ENCODE results near the gene FGF9. TPM values are rescaled to one million over a fixed set of nuclear protein-coding genes. Genes with fewer than 3 reads are reported as not detected.

FGF9 gene
- polyA plus RNA-seq, 2 of the 4 experiments (the other 2 are of a cell fraction) = not detected

DNA sequence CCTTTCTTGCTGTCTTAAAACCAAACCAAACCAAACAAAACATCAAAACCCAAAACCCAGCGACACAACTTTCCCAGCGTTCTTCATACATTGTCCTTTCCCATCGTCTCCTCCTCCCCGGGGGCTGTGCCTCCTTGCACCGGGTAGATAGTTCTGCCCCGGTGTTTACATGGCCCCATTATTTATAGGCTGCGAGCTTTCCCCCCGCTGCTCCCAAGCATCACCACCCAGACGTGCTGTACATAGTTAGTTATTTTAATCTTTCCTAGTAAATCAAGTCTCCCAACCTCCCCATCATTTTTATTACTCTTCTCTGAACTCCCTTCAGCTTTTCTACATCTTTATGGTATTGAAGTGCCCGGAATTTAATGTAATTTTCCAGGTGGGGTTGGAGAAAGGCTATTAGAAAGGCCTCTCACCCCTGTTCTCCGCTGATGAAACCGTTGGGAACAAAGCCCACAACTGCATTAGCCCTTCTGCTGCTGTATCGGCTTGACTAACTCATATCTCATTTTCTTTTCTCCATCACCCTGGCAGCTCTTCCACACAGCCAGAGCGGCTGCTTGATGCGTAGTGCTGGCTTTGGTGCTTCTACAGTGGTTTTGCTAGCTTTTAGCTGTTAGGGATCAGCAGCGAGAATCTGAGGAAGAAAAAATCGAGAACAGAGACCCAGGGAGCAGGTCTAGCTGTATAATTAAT lies 53.1 kb downstream of the FGF9 start:
- ATAC-seq (no peak), FAIRE-seq (no peak), DNase-seq (ENCODE audit: low read depth in 1 of 2, low spot score in 1 of 2) (no peak)
- WGBS (ENCODE audit: missing lambda C conversion rate) = 32% methylated on average over 17 of the region's 17 CpGs
- no peak for TF ChIP-seq EP300 (IDR thresholded peaks at IDR 0.05)
- TF ChIP-seq, protein P1, sequence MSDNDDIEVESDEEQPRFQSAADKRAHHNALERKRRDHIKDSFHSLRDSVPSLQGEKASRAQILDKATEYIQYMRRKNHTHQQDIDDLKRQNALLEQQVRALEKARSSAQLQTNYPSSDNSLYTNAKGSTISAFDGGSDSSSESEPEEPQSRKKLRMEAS (IDR thresholded peaks at IDR 0.05) = no peak
- Histone ChIP-seq H3K4me2 (no peak overlapping the region), H3K27ac (no peak overlapping the region), H3K4me3 (no peak overlapping the region), H3K4me1 (no peaks in the 10 kb centered on the region), H3K9me3 (no peaks in the 10 kb centered on the region)
- ChIA-PET POLR2A (no interaction called here), CTCF (no interaction called here)

DNA sequence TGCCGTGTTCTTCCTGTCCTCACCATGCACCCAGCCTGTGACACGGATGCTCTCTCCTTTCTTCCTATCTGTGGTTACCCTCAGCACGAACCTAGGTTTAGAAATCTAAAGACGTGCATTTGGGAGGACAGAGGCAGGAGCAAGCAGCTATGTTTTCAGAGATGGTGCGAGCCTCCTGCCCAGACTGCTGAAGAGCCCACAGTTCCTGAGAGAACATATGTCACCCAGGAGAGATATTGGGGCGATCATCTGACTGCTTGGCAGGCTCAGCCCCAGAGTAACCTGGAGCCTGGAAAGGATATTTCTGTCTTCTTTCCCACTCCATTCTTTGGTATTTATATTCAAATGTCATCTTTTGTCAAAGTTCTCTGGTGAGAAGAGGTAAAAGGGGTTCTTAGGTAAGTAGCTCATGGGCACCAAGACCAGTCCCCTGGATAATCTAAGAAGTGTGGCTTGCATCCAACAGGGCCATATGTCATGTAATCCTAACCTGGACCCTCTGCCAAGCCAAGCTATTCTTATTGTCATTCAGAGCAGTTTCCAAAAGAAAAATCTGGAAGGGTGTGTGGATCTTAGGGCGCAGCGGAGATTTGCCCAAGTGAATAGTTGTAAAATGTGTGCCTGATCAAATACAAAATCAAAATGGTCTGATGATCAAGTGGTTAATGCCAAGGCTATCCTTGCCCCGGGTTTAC lies 59.5 kb downstream of the FGF9 start:
- no peak overlapping the region for H3K4me3 ChIP-seq
- FAIRE-seq = no peak
- no peak for ATAC-seq
- no peak overlapping the region for H3K27ac ChIP-seq
- no peaks in the 10 kb centered on the region for H3K4me1 ChIP-seq
- no peak overlapping the region for H3K4me2 ChIP-seq
- TF ChIP-seq HDAC2 (IDR thresholded peaks at IDR 0.05) = no peak
- TF ChIP-seq RNF2 (IDR thresholded peaks at IDR 0.05; ENCODE audit: borderline replicate concordance, low read depth) = no peak
- no peak for TF ChIP-seq ESRRA (IDR thresholded peaks at IDR 0.05; ENCODE audit: borderline replicate concordance, low read length)
- TF ChIP-seq NPAS2 (CRISPR knock-in tag; IDR thresholded peaks at IDR 0.05; ENCODE audit: borderline replicate concordance) = no peak
- TF ChIP-seq ZC3H11A (IDR thresholded peaks at IDR 0.05) = no peak
- no peak for TF ChIP-seq TFCP2L1 (CRISPR knock-in tag; IDR thresholded peaks at IDR 0.05)
- TF ChIP-seq CBX8 (IDR thresholded peaks at IDR 0.05) = no peak
- no peak for TF ChIP-seq ZNF302 (CRISPR knock-in tag; IDR thresholded peaks at IDR 0.05)
- no peak for TF ChIP-seq HOXB5 (CRISPR knock-in tag; IDR thresholded peaks at IDR 0.05)
- no peak for TF ChIP-seq RFX5 (IDR thresholded peaks at IDR 0.05)
- no peak for TF ChIP-seq ZFP36 (IDR thresholded peaks at IDR 0.05; ENCODE audit: borderline replicate concordance, partially characterized antibody)
- no peak for TF ChIP-seq JUN (IDR thresholded peaks at IDR 0.05)
- no peak for TF ChIP-seq HEYL (CRISPR knock-in tag; IDR thresholded peaks at IDR 0.05)
- DNase-seq (ENCODE audit: low read depth in 1 of 2, low spot score in 1 of 2) = no peak
- ChIA-PET CTCF (no interaction called here), POLR2A (no interaction called here)
- WGBS (ENCODE audit: missing lambda C conversion rate) = 16% methylated on average over 9 of the region's 9 CpGs
- no peaks in the 10 kb centered on the region for H3K9me3 ChIP-seq

DNA sequence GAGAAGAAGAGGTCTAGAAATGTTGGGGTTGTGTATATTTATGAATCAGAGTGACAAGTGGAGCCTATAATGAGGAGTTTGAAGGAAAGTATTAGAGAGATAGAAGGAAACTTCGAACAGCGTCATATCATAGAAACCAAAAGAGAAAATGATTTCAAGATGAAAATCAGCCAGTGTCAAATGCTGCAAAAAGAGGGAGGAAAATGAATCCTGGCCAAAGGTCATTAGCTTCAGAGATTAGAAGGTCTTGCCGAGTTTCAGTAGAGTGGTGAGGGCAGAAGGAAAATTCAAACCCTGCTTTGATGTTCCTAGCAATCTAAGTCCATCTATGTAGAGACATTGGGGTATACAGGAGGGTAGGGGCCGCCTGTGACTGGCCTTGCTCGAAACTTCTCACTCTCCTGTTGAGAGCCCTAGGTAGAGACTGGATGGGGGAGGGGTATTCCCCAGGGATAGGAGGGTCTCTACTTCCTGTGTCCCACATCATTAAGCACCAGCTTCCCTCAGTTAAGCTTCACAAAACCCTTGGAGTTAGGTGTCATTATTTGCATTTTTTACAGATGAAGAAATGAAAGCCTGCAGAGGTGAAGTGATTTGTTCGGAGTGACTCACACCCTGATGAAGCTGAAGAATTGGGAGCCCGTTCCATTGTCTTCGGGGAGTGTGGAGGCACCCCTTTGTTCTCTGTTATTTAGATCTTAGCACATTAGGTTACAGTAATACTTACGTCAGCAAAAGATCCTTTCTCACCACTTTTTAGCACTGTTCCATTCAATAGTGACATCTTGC lies 62.8 kb downstream of the FGF9 start:
- CTCF ChIA-PET = no interaction called here
- FAIRE-seq (no peak), ATAC-seq (no peak)

More for the DNA sequence above, 62.8 kb downstream of the FGF9 start:
- Histone ChIP-seq H3K4me1 (no peaks in the 10 kb centered on the region), H3K4me3 (no peak overlapping the region), H3K27ac (no peak overlapping the region), H3K9me3 (no peaks in the 10 kb centered on the region), H3K4me2 (no peak overlapping the region)
- POLR2A ChIA-PET = no interaction called here
- no peak for DNase-seq (ENCODE audit: low read depth in 1 of 2, low spot score in 1 of 2)
- TF ChIP-seq MAZ (IDR thresholded peaks at IDR 0.05; ENCODE audit: borderline replicate concordance, low read depth, low read length) (no peak), CBX8 (IDR thresholded peaks at IDR 0.05) (no peak), ZSCAN20 (CRISPR knock-in tag; IDR thresholded peaks at IDR 0.05) (no peak), HOXB5 (CRISPR knock-in tag; IDR thresholded peaks at IDR 0.05) (no peak), POLR2AphosphoS2 (conservative IDR thresholded peaks at IDR 0.05; ENCODE audit: low read length) (no peak), RAD21 (conservative IDR thresholded peaks at IDR 0.05 in 1 of 2, IDR thresholded peaks at IDR 0.05 in 1 of 2) (no peak), SMC3 (IDR thresholded peaks at IDR 0.05) (no peak), HDAC2 (IDR thresholded peaks at IDR 0.05) (no peak), TFCP2L1 (CRISPR knock-in tag; IDR thresholded peaks at IDR 0.05) (no peak), HOXB13 (CRISPR knock-in tag; IDR thresholded peaks at IDR 0.05; ENCODE audit: low read depth) (no peak)
- TF ChIP-seq, protein P2, sequence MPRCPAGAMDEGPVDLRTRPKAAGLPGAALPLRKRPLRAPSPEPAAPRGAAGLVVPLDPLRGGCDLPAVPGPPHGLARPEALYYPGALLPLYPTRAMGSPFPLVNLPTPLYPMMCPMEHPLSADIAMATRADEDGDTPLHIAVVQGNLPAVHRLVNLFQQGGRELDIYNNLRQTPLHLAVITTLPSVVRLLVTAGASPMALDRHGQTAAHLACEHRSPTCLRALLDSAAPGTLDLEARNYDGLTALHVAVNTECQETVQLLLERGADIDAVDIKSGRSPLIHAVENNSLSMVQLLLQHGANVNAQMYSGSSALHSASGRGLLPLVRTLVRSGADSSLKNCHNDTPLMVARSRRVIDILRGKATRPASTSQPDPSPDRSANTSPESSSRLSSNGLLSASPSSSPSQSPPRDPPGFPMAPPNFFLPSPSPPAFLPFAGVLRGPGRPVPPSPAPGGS (IDR thresholded peaks at IDR 0.05) = no peak
- TF ChIP-seq, protein P3, sequence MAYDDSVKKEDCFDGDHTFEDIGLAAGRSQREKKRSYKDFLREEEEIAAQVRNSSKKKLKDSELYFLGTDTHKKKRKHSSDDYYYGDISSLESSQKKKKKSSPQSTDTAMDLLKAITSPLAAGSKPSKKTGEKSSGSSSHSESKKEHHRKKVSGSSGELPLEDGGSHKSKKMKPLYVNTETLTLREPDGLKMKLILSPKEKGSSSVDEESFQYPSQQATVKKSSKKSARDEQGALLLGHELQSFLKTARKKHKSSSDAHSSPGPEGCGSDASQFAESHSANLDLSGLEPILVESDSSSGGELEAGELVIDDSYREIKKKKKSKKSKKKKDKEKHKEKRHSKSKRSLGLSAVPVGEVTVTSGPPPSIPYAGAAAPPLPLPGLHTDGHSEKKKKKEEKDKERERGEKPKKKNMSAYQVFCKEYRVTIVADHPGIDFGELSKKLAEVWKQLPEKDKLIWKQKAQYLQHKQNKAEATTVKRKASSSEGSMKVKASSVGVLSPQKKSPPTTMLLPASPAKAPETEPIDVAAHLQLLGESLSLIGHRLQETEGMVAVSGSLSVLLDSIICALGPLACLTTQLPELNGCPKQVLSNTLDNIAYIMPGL (CRISPR knock-in tag; IDR thresholded peaks at IDR 0.05; ENCODE audit: borderline replicate concordance) = no peak
- TF ChIP-seq, protein P4, sequence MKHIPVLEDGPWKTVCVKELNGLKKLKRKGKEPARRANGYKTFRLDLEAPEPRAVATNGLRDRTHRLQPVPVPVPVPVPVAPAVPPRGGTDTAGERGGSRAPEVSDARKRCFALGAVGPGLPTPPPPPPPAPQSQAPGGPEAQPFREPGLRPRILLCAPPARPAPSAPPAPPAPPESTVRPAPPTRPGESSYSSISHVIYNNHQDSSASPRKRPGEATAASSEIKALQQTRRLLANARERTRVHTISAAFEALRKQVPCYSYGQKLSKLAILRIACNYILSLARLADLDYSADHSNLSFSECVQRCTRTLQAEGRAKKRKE (CRISPR knock-in tag; IDR thresholded peaks at IDR 0.05; ENCODE audit: low read depth) = no peak
- TF ChIP-seq, protein P5, sequence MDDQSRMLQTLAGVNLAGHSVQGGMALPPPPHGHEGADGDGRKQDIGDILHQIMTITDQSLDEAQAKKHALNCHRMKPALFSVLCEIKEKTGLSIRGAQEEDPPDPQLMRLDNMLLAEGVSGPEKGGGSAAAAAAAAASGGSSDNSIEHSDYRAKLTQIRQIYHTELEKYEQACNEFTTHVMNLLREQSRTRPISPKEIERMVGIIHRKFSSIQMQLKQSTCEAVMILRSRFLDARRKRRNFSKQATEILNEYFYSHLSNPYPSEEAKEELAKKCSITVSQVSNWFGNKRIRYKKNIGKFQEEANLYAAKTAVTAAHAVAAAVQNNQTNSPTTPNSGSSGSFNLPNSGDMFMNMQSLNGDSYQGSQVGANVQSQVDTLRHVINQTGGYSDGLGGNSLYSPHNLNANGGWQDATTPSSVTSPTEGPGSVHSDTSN (IDR thresholded peaks at IDR 0.05) = no peak
- 24% methylated on average over 8 of the region's 9 CpGs for WGBS (ENCODE audit: missing lambda C conversion rate)

Data from A549 (cell line).